SK-N-SH (cell line): ENCODE measurements around the gene HIVEP2. TPM values are rescaled to one million over a fixed set of nuclear protein-coding genes. Genes with fewer than 3 reads are reported as not detected.

Experiments used
- CTCF ChIA-PET: fragments of 300-600, 350-600 bp; formaldehyde crosslinking; extraction: SDS; loops from one replicate; lab custom pipeline; 2021; lab: Yijun Ruan, JAX
- POLR2A ChIA-PET: fragments of 350-600 bp; sonication (Branson Sonifier 250); formaldehyde crosslinking; extraction: SDS; loops from one replicate; lab custom pipeline; 2020; ENCODE audit warnings: antibody characterized with exemption, inconsistent platforms; lab: Yijun Ruan, JAX
- DNase-seq: peaks from one replicate; pipeline ENCODE4 v3.0.0; 2012
- H2AFZ ChIP-seq: fragments of 200-600 bp; sonication (generic); 2 replicates; pipeline ENCODE4 v1.8.1; 2016; ENCODE audit warnings: antibody characterized with exemption, mild to moderate bottlenecking, low read depth
- H3F3A ChIP-seq: fragments of 200-600 bp; sonication (generic); replicated peaks from 2 replicates; pipeline ENCODE3; 2016; ENCODE audit warnings: antibody characterized with exemption, mild to moderate bottlenecking; ENCODE audit not compliant: insufficient read depth
- H3K27ac ChIP-seq, 2 experiments: fragments of 200-500 bp in 1 of 2; fragments of 200-600 bp in 1 of 2; sonication (Bioruptor generic) in 1 of 2; sonication (generic), shearing (Covaris generic) in 1 of 2; 2 replicates each; pipeline versions ENCODE4 v1.5.1 to v1.6.1; 2014 to 2016; ENCODE audit warnings: low read depth in 2 of 2, inconsistent platforms in 1 of 2, low read length in 1 of 2, mild to moderate bottlenecking in 1 of 2, mixed read lengths in 1 of 2
- H3K27me3 ChIP-seq: fragments of 200-600 bp; sonication (generic), shearing (Covaris generic); 2 replicates; pipeline ENCODE4 v1.6.1; 2016; ENCODE audit warnings: mixed run types; ENCODE audit not compliant: insufficient read depth
- H3K36me3 ChIP-seq, 2 experiments: fragments of 200-500 bp in 1 of 2; fragments of 200-600 bp in 1 of 2; sonication (Bioruptor generic) in 1 of 2; sonication (generic) in 1 of 2; replicated peaks in 1 of 2; 2 replicates each; pipeline versions ENCODE3 to v1.5.1; 2014 to 2016; ENCODE audit warnings: low read length in 1 of 2, mild to moderate bottlenecking in 1 of 2; ENCODE audit not compliant: insufficient read depth in 2 of 2, control insufficient read depth in 1 of 2
- H3K4me1 ChIP-seq, 2 experiments: fragments of 200-500 bp in 1 of 2; fragments of 200-600 bp in 1 of 2; sonication (Bioruptor generic) in 1 of 2; sonication (generic), shearing (Covaris generic) in 1 of 2; 2 replicates each; pipeline versions ENCODE4 v1.5.1 to v1.6.1; 2014 to 2016; ENCODE audit warnings: low read depth in 1 of 2, low read length in 1 of 2, mixed run types in 1 of 2; ENCODE audit not compliant: insufficient read depth in 2 of 2, control insufficient read depth in 1 of 2
- H3K4me2 ChIP-seq: fragments of 200-600 bp; sonication (generic), shearing (Covaris generic); 2 replicates; pipeline ENCODE4 v1.6.1; 2017; ENCODE audit warnings: mixed run types
- H3K4me3 ChIP-seq, 2 experiments: fragments of 200-500 bp in 1 of 2; fragments of 200-600 bp in 1 of 2; sonication (Bioruptor generic) in 1 of 2; sonication (generic), shearing (Covaris generic) in 1 of 2; 2 replicates each; pipeline versions ENCODE4 v1.5.1 to v1.8.1; 2014 to 2016; ENCODE audit warnings: low read depth in 2 of 2, inconsistent platforms in 1 of 2, low read length in 1 of 2, mild to moderate bottlenecking in 1 of 2, mixed read lengths in 1 of 2, moderate library complexity in 1 of 2
- H3K79me2 ChIP-seq: fragments of 200-600 bp; sonication (generic); 2 replicates; pipeline ENCODE4 v1.8.1; 2017; ENCODE audit warnings: mild to moderate bottlenecking; ENCODE audit not compliant: insufficient read depth
- H3K9ac ChIP-seq: fragments of 200-600 bp; sonication (generic); 2 replicates; pipeline ENCODE4 v1.6.1; 2017; ENCODE audit warnings: mixed run types
- H3K9me2 ChIP-seq: fragments of 200-600 bp; sonication (generic); 2 replicates; pipeline ENCODE4 v1.6.1; 2017; ENCODE audit warnings: mixed run types
- H3K9me3 ChIP-seq: fragments of 200-600 bp; sonication (generic); 2 replicates; pipeline ENCODE4 v1.6.1; 2017; ENCODE audit warnings: mixed run types, mild to moderate bottlenecking, moderate library complexity
- H4K20me1 ChIP-seq: fragments of 200-600 bp; sonication (generic); 2 replicates; pipeline ENCODE4 v1.6.1; 2017; ENCODE audit warnings: mild to moderate bottlenecking, mixed run types; ENCODE audit not compliant: insufficient read depth
- CHD2 ChIP-seq: fragments of 150-350 bp; IDR thresholded peaks from 2 replicates; pipeline ENCODE4 v1.6.1; 2018; ENCODE audit warnings: low read length; ENCODE audit not compliant: partially characterized antibody
- ELF1 ChIP-seq: IDR thresholded peaks from 2 replicates; pipeline ENCODE4 v1.4.0; 2012
- EP300 ChIP-seq, 2 experiments: IDR thresholded peaks; 2 replicates each; pipeline versions ENCODE4 v1.4.0 to v1.6.1; 2012; ENCODE audit warnings: borderline replicate concordance in 1 of 2, low read depth in 1 of 2, low read length in 1 of 2
- EZH2phosphoT487 ChIP-seq: fragments of 200-600 bp; sonication (generic); IDR thresholded peaks from 2 replicates; pipeline ENCODE4 v1.6.1; 2017; ENCODE audit warnings: low read depth, mixed run types, mild to moderate bottlenecking, antibody characterized with exemption, moderate library complexity, borderline replicate concordance
- FOSL2 ChIP-seq: IDR thresholded peaks from 2 replicates; pipeline ENCODE4 v1.4.0; 2012; ENCODE audit warnings: low read depth, mild to moderate bottlenecking, moderate library complexity, borderline replicate concordance
- MEF2A ChIP-seq: IDR thresholded peaks from 2 replicates; pipeline ENCODE4 v1.4.0; 2012; ENCODE audit warnings: low read depth, borderline replicate concordance
- MXI1 ChIP-seq: IDR thresholded peaks from 2 replicates; pipeline ENCODE4 v1.6.1; 2012; ENCODE audit warnings: mild to moderate bottlenecking, low read depth, low read length, improper control_type of control experiment
- NFIC ChIP-seq: IDR thresholded peaks from 2 replicates; pipeline ENCODE4 v1.4.0; 2012; ENCODE audit warnings: borderline replicate concordance
- NRF1 ChIP-seq: IDR thresholded peaks from 2 replicates; pipeline ENCODE4 v1.6.1; 2012; ENCODE audit warnings: low read depth, mild to moderate bottlenecking, low read length
- RAD21 ChIP-seq: IDR thresholded peaks from 2 replicates; pipeline ENCODE4 v1.6.1; 2012; ENCODE audit warnings: mild to moderate bottlenecking, low read length
- RXRA ChIP-seq: IDR thresholded peaks from 2 replicates; pipeline ENCODE4 v1.4.0; 2012; ENCODE audit warnings: low read depth, mild to moderate bottlenecking, borderline replicate concordance
- SMC3 ChIP-seq: IDR thresholded peaks from 2 replicates; pipeline ENCODE4 v1.6.1; 2012; ENCODE audit warnings: low read depth, low read length, improper control_type of control experiment
- TAF1 ChIP-seq: IDR thresholded peaks from 2 replicates; pipeline ENCODE4 v1.6.1; 2012; ENCODE audit warnings: low read depth, mild to moderate bottlenecking, low read length, moderate library complexity, borderline replicate concordance
- YY1 ChIP-seq: IDR thresholded peaks from 2 replicates; pipeline ENCODE4 v1.4.0; 2012; ENCODE audit warnings: low read depth, mild to moderate bottlenecking
- WGBS: methylation state at CpG from one replicate; pipeline ENCODE4 v1.1.6; 2017; ENCODE audit warnings: low lambda C conversion rate; 5-methylcytosine and 5-hydroxymethylcytosine counted together
- polyA plus RNA-seq, 3 experiments: library from polyadenylated mRNA; depleted of rRNA; stranded (reverse); fragments of >200 nt; gene quantifications; 2 replicates each; pipeline ENCODE4 v1.2.3, GENCODE V29; 2012
- TF ChIP-seq, protein P1 (sequence below): IDR thresholded peaks from 2 replicates; pipeline ENCODE4; 2012
- TF ChIP-seq, protein P2 (sequence below): IDR thresholded peaks from 2 replicates; pipeline ENCODE4 v1.4.0; 2012; ENCODE audit warnings: low read depth, borderline replicate concordance
- TF ChIP-seq, protein P3 (sequence below): IDR thresholded peaks from 2 replicates; pipeline ENCODE4 v1.4.0; 2012; ENCODE audit warnings: low read depth
- TF ChIP-seq, protein P4 (sequence below): fragments of 150-350 bp; IDR thresholded peaks from 2 replicates; pipeline ENCODE4 v1.6.1; 2016; ENCODE audit warnings: mild to moderate bottlenecking, low read depth, low read length

The HIVEP2 gene
- polyA plus RNA-seq, 1 of the 3 experiments (the other 2 are of a cell fraction): 2.5 TPM

DNA sequence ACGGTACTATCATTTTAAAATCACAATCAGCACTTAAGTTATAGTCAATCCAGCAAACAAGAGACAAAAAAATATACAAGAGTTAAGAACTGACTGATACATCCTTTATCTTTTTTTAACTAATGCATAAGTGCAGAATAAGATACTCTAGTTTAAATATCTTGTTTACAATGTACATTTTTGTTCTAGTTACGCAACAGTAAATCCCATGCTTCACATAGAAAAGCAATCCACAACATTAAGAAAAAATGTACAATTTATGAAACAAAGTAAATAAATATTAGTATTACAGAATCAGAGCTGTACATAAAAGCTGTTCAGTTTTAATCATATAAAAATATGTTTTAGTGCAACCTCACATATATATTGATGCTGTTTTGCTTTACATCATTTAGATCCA is 192.6 kb downstream of the HIVEP2 start:
- no peak for DNase-seq
- CTCF ChIA-PET: no interaction called here
- Histone ChIP-seq H3K9me2 (no peaks in the 10 kb centered on the region), H3K4me3 (no peak overlapping the region), H3K4me2 (no peak overlapping the region), H3K36me3 (peaks cover 11 to 12% of the 10 kb centered on the region in 2 experiments), H3K4me1 (peaks cover 0 to 7% of the 10 kb centered on the region in 2 experiments; a peak in 2 of 4 replicates), H3K9ac (no peak overlapping the region), H2AFZ (no peak overlapping the region), H3K27ac (no peak overlapping the region), H4K20me1 (no peaks in the 10 kb centered on the region), H3K27me3 (no peaks in the 10 kb centered on the region)
- WGBS: 95% methylated on average over 2 of the region's 2 CpGs
- POLR2A ChIA-PET: no interaction called here
- TF ChIP-seq, protein P1, sequence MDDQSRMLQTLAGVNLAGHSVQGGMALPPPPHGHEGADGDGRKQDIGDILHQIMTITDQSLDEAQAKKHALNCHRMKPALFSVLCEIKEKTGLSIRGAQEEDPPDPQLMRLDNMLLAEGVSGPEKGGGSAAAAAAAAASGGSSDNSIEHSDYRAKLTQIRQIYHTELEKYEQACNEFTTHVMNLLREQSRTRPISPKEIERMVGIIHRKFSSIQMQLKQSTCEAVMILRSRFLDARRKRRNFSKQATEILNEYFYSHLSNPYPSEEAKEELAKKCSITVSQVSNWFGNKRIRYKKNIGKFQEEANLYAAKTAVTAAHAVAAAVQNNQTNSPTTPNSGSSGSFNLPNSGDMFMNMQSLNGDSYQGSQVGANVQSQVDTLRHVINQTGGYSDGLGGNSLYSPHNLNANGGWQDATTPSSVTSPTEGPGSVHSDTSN: no peak
- TF ChIP-seq, protein P2, sequence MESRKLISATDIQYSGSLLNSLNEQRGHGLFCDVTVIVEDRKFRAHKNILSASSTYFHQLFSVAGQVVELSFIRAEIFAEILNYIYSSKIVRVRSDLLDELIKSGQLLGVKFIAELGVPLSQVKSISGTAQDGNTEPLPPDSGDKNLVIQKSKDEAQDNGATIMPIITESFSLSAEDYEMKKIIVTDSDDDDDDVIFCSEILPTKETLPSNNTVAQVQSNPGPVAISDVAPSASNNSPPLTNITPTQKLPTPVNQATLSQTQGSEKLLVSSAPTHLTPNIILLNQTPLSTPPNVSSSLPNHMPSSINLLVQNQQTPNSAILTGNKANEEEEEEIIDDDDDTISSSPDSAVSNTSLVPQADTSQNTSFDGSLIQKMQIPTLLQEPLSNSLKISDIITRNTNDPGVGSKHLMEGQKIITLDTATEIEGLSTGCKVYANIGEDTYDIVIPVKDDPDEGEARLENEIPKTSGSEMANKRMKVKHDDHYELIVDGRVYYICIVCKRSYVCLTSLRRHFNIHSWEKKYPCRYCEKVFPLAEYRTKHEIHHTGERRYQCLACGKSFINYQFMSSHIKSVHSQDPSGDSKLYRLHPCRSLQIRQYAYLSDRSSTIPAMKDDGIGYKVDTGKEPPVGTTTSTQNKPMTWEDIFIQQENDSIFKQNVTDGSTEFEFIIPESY: no peak
- TF ChIP-seq MEF2A (no peak), RAD21 (no peak)
- TF ChIP-seq, all 33 proteins: peak for 0
- Histone ChIP-seq H3K79me2 (peaks cover 9% of the 10 kb centered on the region; the same call in 1 of the 2 replicates), H3F3A (no peaks in the 10 kb centered on the region), H3K9me3 (no peaks in the 10 kb centered on the region)

DNA sequence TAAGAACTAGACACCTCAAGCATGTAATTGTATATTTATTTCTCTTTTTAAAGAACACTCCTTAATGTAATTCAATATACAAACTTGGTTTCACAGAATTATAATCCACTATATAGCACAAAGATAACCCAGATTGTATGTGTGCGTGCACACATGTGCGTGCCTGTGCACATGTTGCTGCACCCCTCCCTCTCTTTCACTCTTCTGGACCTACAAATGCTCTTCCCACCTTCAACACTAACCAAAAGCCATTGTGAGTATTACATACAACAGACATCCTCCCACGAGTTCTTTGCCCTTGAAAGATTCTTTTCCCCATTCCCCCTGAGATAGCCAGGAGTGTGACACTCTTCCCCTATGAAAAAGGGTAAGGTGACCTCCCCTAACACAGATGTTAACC is 193.5 kb downstream of the HIVEP2 start:
- peaks cover 10 to 12% of the 10 kb centered on the region in 2 experiments for H3K36me3 ChIP-seq
- H3K27ac ChIP-seq: no peak overlapping the region; a peak in 1 of 4 replicates
- WGBS: 92% methylated on average over 3 of the region's 3 CpGs
- no peaks in the 10 kb centered on the region for H3F3A ChIP-seq
- TF ChIP-seq MXI1 (no peak), CHD2 (no peak), ELF1 (no peak), RXRA (no peak), NFIC (no peak), FOSL2 (no peak), YY1 (no peak), SMC3 (no peak), EZH2phosphoT487 (no peak), RAD21 (no peak), NRF1 (no peak), TAF1 (no peak), EP300 (IDR thresholded peaks at IDR 0.05; ENCODE audit: borderline replicate concordance in 1 of 2, low read depth in 1 of 2, low read length in 1 of 2) (no peak)
- TF ChIP-seq, protein P3, sequence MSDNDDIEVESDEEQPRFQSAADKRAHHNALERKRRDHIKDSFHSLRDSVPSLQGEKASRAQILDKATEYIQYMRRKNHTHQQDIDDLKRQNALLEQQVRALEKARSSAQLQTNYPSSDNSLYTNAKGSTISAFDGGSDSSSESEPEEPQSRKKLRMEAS: no peak
- TF ChIP-seq, protein P4, sequence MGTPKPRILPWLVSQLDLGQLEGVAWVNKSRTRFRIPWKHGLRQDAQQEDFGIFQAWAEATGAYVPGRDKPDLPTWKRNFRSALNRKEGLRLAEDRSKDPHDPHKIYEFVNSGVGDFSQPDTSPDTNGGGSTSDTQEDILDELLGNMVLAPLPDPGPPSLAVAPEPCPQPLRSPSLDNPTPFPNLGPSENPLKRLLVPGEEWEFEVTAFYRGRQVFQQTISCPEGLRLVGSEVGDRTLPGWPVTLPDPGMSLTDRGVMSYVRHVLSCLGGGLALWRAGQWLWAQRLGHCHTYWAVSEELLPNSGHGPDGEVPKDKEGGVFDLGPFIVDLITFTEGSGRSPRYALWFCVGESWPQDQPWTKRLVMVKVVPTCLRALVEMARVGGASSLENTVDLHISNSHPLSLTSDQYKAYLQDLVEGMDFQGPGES: no peak
- no peak overlapping the region for H3K9ac ChIP-seq
- no peak overlapping the region for H3K4me3 ChIP-seq
- H3K4me1 ChIP-seq: peaks cover 0 to 7% of the 10 kb centered on the region in 2 experiments; a peak in 2 of 4 replicates
- H4K20me1 ChIP-seq: no peaks in the 10 kb centered on the region
- H3K9me3 ChIP-seq: no peaks in the 10 kb centered on the region
- POLR2A ChIA-PET: no interaction called here
- no peak for DNase-seq
- CTCF ChIA-PET: no interaction called here
- no peak overlapping the region for H2AFZ ChIP-seq
- H3K79me2 ChIP-seq: peaks cover 7% of the 10 kb centered on the region; the same call in 1 of the 2 replicates
- H3K9me2 ChIP-seq: no peaks in the 10 kb centered on the region
- H3K4me2 ChIP-seq: no peak overlapping the region
- H3K27me3 ChIP-seq: no peaks in the 10 kb centered on the region
